Peyer's patch (tissue), 4 donors: Measurements from ENCODE around the gene CES5A.

Experiments
- CTCF ChIP-seq, 6 experiments: fragments of 450-650 bp in 4 of 6; fragments of 200-600 bp in 2 of 6; sonication (generic) in 1 of 6; IDR thresholded peaks; one replicate each; pipeline ENCODE4 v1.5.1; 2017 to 2019; ENCODE audit warnings: antibody characterized with exemption in 6 of 6, mild to moderate bottlenecking in 3 of 6, moderate library complexity in 1 of 6
- POLR2A ChIP-seq, 2 donors: fragments of 450-650 bp; IDR thresholded peaks; one replicate each; pipeline ENCODE4 v1.5.1; 2017; ENCODE audit warnings: antibody characterized with exemption in 2 of 2, mild to moderate bottlenecking in 2 of 2, moderate library complexity in 2 of 2

- TF ChIP-seq POLR2A (IDR thresholded peaks at IDR 0.05) (no peak), CTCF (IDR thresholded peaks at IDR 0.05) (no peak)
Observed at GRCh38 chr16:55872130-55872529, 3.0 kb downstream of the CES5A start.
